Measurements from ENCODE around the gene VSIG2. TPM values are rescaled to one million over a fixed set of nuclear protein-coding genes. Genes with fewer than 3 reads are reported as not detected.

Gene VSIG2
- total RNA-seq, 1 experiment from 2014 or later, result not detected

DNA sequence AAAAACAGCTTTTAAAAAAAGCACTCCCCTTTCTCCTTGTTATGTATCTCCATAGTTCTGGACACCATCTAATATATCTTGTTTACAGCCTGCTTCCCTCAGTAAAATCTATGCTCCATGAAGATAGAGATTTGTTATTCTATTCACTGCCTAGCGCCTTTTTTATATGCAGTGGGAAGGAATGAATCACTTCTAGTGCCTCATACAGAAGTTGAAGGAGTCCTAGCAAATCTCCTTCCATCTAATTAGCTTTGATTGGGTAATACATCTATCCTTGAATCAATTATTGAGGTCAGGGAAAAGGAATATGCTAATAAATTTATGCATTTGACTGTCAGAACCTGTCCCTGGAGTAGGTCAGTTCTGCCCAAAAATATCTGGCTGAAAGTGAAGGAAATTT lies 52.5 kb downstream of the VSIG2 start:
- Mint-ChIP-seq H3K27ac (ENCODE audit: unreplicated experiment) (no peak overlapping the region), H3K4me1 (ENCODE audit: low read depth, unreplicated experiment) (no peaks in the 10 kb centered on the region), H3K27me3 (ENCODE audit: unreplicated experiment) (peaks cover 44% of the 10 kb centered on the region), H3K4me3 (ENCODE audit: low read depth, unreplicated experiment) (no peak overlapping the region), H3K36me3 (ENCODE audit: insufficient read depth, unreplicated experiment) (no peaks in the 10 kb centered on the region), H3K9me3 (ENCODE audit: low read depth, unreplicated experiment) (peaks cover 2% of the 10 kb centered on the region)
- intact Hi-C loops (cut with micrococcal nuclease; ENCODE audit: unreplicated experiment), result no loop called here
- DNase-seq, result no peak
- no TSS peak for BruUV-seq (replicated peaks)
- TF ChIP-seq, protein P1, sequence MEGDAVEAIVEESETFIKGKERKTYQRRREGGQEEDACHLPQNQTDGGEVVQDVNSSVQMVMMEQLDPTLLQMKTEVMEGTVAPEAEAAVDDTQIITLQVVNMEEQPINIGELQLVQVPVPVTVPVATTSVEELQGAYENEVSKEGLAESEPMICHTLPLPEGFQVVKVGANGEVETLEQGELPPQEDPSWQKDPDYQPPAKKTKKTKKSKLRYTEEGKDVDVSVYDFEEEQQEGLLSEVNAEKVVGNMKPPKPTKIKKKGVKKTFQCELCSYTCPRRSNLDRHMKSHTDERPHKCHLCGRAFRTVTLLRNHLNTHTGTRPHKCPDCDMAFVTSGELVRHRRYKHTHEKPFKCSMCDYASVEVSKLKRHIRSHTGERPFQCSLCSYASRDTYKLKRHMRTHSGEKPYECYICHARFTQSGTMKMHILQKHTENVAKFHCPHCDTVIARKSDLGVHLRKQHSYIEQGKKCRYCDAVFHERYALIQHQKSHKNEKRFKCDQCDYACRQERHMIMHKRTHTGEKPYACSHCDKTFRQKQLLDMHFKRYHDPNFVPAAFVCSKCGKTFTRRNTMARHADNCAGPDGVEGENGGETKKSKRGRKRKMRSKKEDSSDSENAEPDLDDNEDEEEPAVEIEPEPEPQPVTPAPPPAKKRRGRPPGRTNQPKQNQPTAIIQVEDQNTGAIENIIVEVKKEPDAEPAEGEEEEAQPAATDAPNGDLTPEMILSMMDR (IDR thresholded peaks at IDR 0.05; ENCODE audit: unreplicated experiment), result no peak
- CTCF ChIA-PET, result no interaction called here

Other genes with a start within 250 kb of the VSIG2 start
- gene OR8B12, start 208.6 kb downstream of the VSIG2 start, total RNA-seq (2022), result not detected in 2 replicates
- not detected in 2 replicates for gene OR8A1, start 182.3 kb downstream of the VSIG2 start, total RNA-seq (2022)
- not detected in 2 replicates for gene PANX3, start 140.8 kb downstream of the VSIG2 start, total RNA-seq (2022)
- gene TBRG1, start 129.4 kb downstream of the VSIG2 start, total RNA-seq (2022), result 18.8 and 19.1 TPM in 2 replicates
- gene SIAE, start 78.5 kb downstream of the VSIG2 start, total RNA-seq (2022), result 8.4 and 10.0 TPM in 2 replicates
- gene SPA17, start 78.4 kb downstream of the VSIG2 start, total RNA-seq (2022), result 5.4 and 5.6 TPM in 2 replicates
- 5.8 and 6.0 TPM in 2 replicates for gene NRGN, start 12.3 kb downstream of the VSIG2 start, total RNA-seq (2022)
- gene ESAM, start 10.0 kb upstream of the VSIG2 start, total RNA-seq (2022), result 1.0 and 1.1 TPM in 2 replicates
- gene MSANTD2, start 48.2 kb upstream of the VSIG2 start, total RNA-seq (2022), result 12.6 and 13.0 TPM in 2 replicates
- gene ROBO3, start 113.2 kb upstream of the VSIG2 start, total RNA-seq (2022), result 0.69 and 0.99 TPM in 2 replicates
- not detected in 2 replicates for gene ROBO4, start 145.6 kb upstream of the VSIG2 start, total RNA-seq (2022)
- gene HEPN1, start 167.0 kb upstream of the VSIG2 start, total RNA-seq (2022), result not detected in 2 replicates
- not detected in 2 replicates for gene HEPACAM, start 183.8 kb upstream of the VSIG2 start, total RNA-seq (2022)
- gene CCDC15, start 201.9 kb upstream of the VSIG2 start, total RNA-seq (2022), result 2.3 TPM in 2 replicates